ENCODE measurements around the gene FBXL4. TPM values are rescaled to one million over a fixed set of nuclear protein-coding genes. Genes with fewer than 3 reads are reported as not detected.

FBXL4 gene
- total and polyA plus RNA-seq, 2 experiments from 2014 or later = 10.8 to 31.0 TPM

GRCh38 chr6:98977671-98978292 is 30.0 kb upstream of the FBXL4 start:
- H3K36me3 ChIP-seq (replicated peaks; ENCODE audit: insufficient read depth, low read depth) = no peaks in the 10 kb centered on the region
- no peaks in the 10 kb centered on the region for H3K9me2 ChIP-seq (replicated peaks; ENCODE audit: insufficient read depth)
- H3K4me2 ChIP-seq = no peak overlapping the region
- H2AFZ ChIP-seq = no peak overlapping the region
- no peak for TF ChIP-seq CTCF (IDR thresholded peaks at IDR 0.05; ENCODE audit: poor library complexity)
- TF ChIP-seq EZH2phosphoT487 (IDR thresholded peaks at IDR 0.05; ENCODE audit: low read depth, severe bottlenecking, unreplicated experiment) = no peak
- TF ChIP-seq EZH2 (IDR thresholded peaks at IDR 0.05; ENCODE audit: borderline replicate concordance) = no peak
- no peak overlapping the region for H3K27ac ChIP-seq
- no peaks in the 10 kb centered on the region for H3K4me1 ChIP-seq (ENCODE audit: insufficient read depth)
- DNase-seq (ENCODE audit: low spot score) = no peak
- H4K20me1 ChIP-seq (ENCODE audit: insufficient read depth, poor library complexity, severe bottlenecking) = no peaks in the 10 kb centered on the region
- no peak overlapping the region for H3K4me3 ChIP-seq
- no peaks in the 10 kb centered on the region for H3K79me2 ChIP-seq
- WGBS (ENCODE audit: low lambda C conversion rate, missing lambda C conversion rate) = 58% methylated on average over 2 of the region's 2 CpGs
- no peaks in the 10 kb centered on the region for H3K27me3 ChIP-seq
- H3K9me3 ChIP-seq (ENCODE audit: low read depth) = no peaks in the 10 kb centered on the region

GRCh38 chr6:98976674-98977385 is 29.1 kb upstream of the FBXL4 start:
- 66% methylated on average over 4 of the region's 4 CpGs for WGBS (ENCODE audit: low lambda C conversion rate, missing lambda C conversion rate)
- TF ChIP-seq CTCF (IDR thresholded peaks at IDR 0.05; ENCODE audit: poor library complexity) (no peak), EZH2 (IDR thresholded peaks at IDR 0.05; ENCODE audit: borderline replicate concordance) (no peak), EZH2phosphoT487 (IDR thresholded peaks at IDR 0.05; ENCODE audit: low read depth, severe bottlenecking, unreplicated experiment) (no peak)

GRCh38 chr6:98975421-98975820 is 27.7 kb upstream of the FBXL4 start:
- Histone ChIP-seq H3K27me3 (no peaks in the 10 kb centered on the region), H3K9me2 (replicated peaks; ENCODE audit: insufficient read depth) (no peaks in the 10 kb centered on the region), H3K4me2 (no peak overlapping the region), H3K79me2 (no peaks in the 10 kb centered on the region), H3K27ac (no peak overlapping the region), H3K4me3 (no peak overlapping the region), H2AFZ (no peak overlapping the region), H3K9me3 (ENCODE audit: low read depth) (no peaks in the 10 kb centered on the region), H3K4me1 (ENCODE audit: insufficient read depth) (no peaks in the 10 kb centered on the region), H3K36me3 (replicated peaks; ENCODE audit: insufficient read depth, low read depth) (no peaks in the 10 kb centered on the region), H4K20me1 (ENCODE audit: insufficient read depth, poor library complexity, severe bottlenecking) (no peaks in the 10 kb centered on the region)
- no peak for TF ChIP-seq EZH2 (IDR thresholded peaks at IDR 0.05; ENCODE audit: borderline replicate concordance)
- TF ChIP-seq CTCF (IDR thresholded peaks at IDR 0.05; ENCODE audit: poor library complexity) = no peak
- TF ChIP-seq EZH2phosphoT487 (IDR thresholded peaks at IDR 0.05; ENCODE audit: low read depth, severe bottlenecking, unreplicated experiment) = no peak
- 92% methylated on average over 2 of the region's 2 CpGs for WGBS (ENCODE audit: low lambda C conversion rate, missing lambda C conversion rate)
- DNase-seq (ENCODE audit: low spot score) = no peak

More at GRCh38 chr6:98976674-98977385, 29.1 kb upstream of the FBXL4 start:
- Histone ChIP-seq H3K4me2 (no peak overlapping the region), H3K4me3 (no peak overlapping the region), H3K27me3 (no peaks in the 10 kb centered on the region), H3K4me1 (ENCODE audit: insufficient read depth) (no peaks in the 10 kb centered on the region), H3K27ac (no peak overlapping the region), H2AFZ (no peak overlapping the region), H3K9me2 (replicated peaks; ENCODE audit: insufficient read depth) (no peaks in the 10 kb centered on the region), H4K20me1 (ENCODE audit: insufficient read depth, poor library complexity, severe bottlenecking) (no peaks in the 10 kb centered on the region), H3K36me3 (replicated peaks; ENCODE audit: insufficient read depth, low read depth) (no peaks in the 10 kb centered on the region), H3K9me3 (ENCODE audit: low read depth) (no peaks in the 10 kb centered on the region), H3K79me2 (no peaks in the 10 kb centered on the region)
- DNase-seq (ENCODE audit: low spot score) = no peak

Measured in hepatocyte (in vitro differentiated cells).